Measurements from ENCODE around the gene SMPDL3B.

The SMPDL3B gene

GRCh38 chr1:27970401-27970800, 35.6 kb downstream of the SMPDL3B start (continued):
- TF ChIP-seq SALL2 (tag by site-specific recombination; IDR thresholded peaks at IDR 0.05; ENCODE audit: borderline replicate concordance), result no peak

GRCh38 chr1:27971674-27972073, 36.9 kb downstream of the SMPDL3B start:
- CTCF ChIA-PET, result interaction anchor here (0.8 to 1.5 kb wide), 4 partner anchors 9 to 906 kb away, joined by 3 to 11 read pairs (median 4); no protein-coding TSS in a partner anchor
- Histone ChIP-seq H3K36me3 (ENCODE audit: control insufficient read depth in 2 of 2, insufficient read depth in 1 of 2, low read length in 2 of 2) (peaks cover 0 to 66% of the 10 kb centered on the region in 2 experiments; a peak in 1 of 3 replicates), H3K4me1 (ENCODE audit: control insufficient read depth, insufficient read depth, low read length) (peaks cover 7% of the 10 kb centered on the region), H3K9me3 (ENCODE audit: control insufficient read depth, insufficient read depth, low read depth, low read length) (no peaks in the 10 kb centered on the region), H3K4me3 (ENCODE audit: low read depth, low read length) (no peak overlapping the region), H3K27ac (ENCODE audit: extremely low read depth, low read depth, low read length) (no peak overlapping the region)
- POLR2A ChIA-PET, result interaction anchor here (0.7 to 2.0 kb wide), 3 partner anchors 10 to 391 kb away, joined by 4 to 5 read pairs (median 5); partner anchors contain the start of gene XKR8
- TF ChIP-seq AEBP2 (tag by site-specific recombination; IDR thresholded peaks at IDR 0.05; ENCODE audit: borderline replicate concordance), result no peak
- TF ChIP-seq ZNF350 (tag by site-specific recombination; IDR thresholded peaks at IDR 0.05), result 0 out of 2 replicates have a peak, but pooled peaks have one; percentile 41
- no peak for TF ChIP-seq ZNF223 (tag by site-specific recombination; IDR thresholded peaks at IDR 0.05)
- TF ChIP-seq ZNF560 (tag by site-specific recombination; IDR thresholded peaks at IDR 0.05; ENCODE audit: borderline replicate concordance), result no peak
- no peak for TF ChIP-seq ZNF214 (tag by site-specific recombination; IDR thresholded peaks at IDR 0.05; ENCODE audit: borderline replicate concordance)
- no peak for TF ChIP-seq OSR2 (tag by site-specific recombination; IDR thresholded peaks at IDR 0.05)
- TF ChIP-seq ZNF701 (tag by site-specific recombination; IDR thresholded peaks at IDR 0.05), result no peak
- no peak for TF ChIP-seq BCL11B (tag by site-specific recombination; IDR thresholded peaks at IDR 0.05; ENCODE audit: low read depth)
- TF ChIP-seq ZSCAN4 (tag by site-specific recombination; IDR thresholded peaks at IDR 0.05), result no peak
- TF ChIP-seq ZNF335 (tag by site-specific recombination; conservative IDR thresholded peaks at IDR 0.05), result no peak
- peak; percentile 59; the same call in 1 of the 2 replicates for TF ChIP-seq ZNF544 (tag by site-specific recombination; IDR thresholded peaks at IDR 0.05)
- TF ChIP-seq FEZF1 (tag by site-specific recombination; IDR thresholded peaks at IDR 0.05), result peak; percentile 64
- 0 out of 2 replicates have a peak, but pooled peaks have one; percentile 40 for TF ChIP-seq ZNF664 (tag by site-specific recombination; IDR thresholded peaks at IDR 0.05)
- no peak for TF ChIP-seq HOXA7 (CRISPR knock-in tag; IDR thresholded peaks at IDR 0.05; ENCODE audit: borderline replicate concordance)
- no peak for TF ChIP-seq ZNF433 (tag by site-specific recombination; IDR thresholded peaks at IDR 0.05; ENCODE audit: low read depth)
- peak; percentile 90 for TF ChIP-seq ZNF660 (tag by site-specific recombination; IDR thresholded peaks at IDR 0.05)
- no peak for TF ChIP-seq ZNF324 (tag by site-specific recombination; IDR thresholded peaks at IDR 0.05)
- TF ChIP-seq PRDM6 (tag by site-specific recombination; IDR thresholded peaks at IDR 0.05), result no peak
- no peak for TF ChIP-seq ZNF311 (tag by site-specific recombination; IDR thresholded peaks at IDR 0.05; ENCODE audit: borderline replicate concordance)
- TF ChIP-seq ZNF555 (tag by site-specific recombination; conservative IDR thresholded peaks at IDR 0.05), result no peak
- TF ChIP-seq ZNF510 (tag by site-specific recombination; IDR thresholded peaks at IDR 0.05; ENCODE audit: insufficient replicate concordance), result no peak
- no peak for TF ChIP-seq ZNF157 (tag by site-specific recombination; IDR thresholded peaks at IDR 0.05)
- TF ChIP-seq PATZ1 (tag by site-specific recombination; IDR thresholded peaks at IDR 0.05), result no peak
- no peak for TF ChIP-seq ZNF175 (tag by site-specific recombination; IDR thresholded peaks at IDR 0.05)
- no peak for TF ChIP-seq MEIS1 (CRISPR knock-in tag; IDR thresholded peaks at IDR 0.05; ENCODE audit: borderline replicate concordance)
- TF ChIP-seq ZNF16 (tag by site-specific recombination; IDR thresholded peaks at IDR 0.05; ENCODE audit: low read depth), result no peak

All from HEK293 (cell line).